GM19035 (cell line): ENCODE data around the gene SPO11.

Experiments
- ATAC-seq: cut with Tn5 transposase; IDR thresholded peaks from one replicate; pipeline ENCODE4 v1.9.1; 2021; ENCODE audit not compliant: unreplicated experiment

The SPO11 gene

DNA sequence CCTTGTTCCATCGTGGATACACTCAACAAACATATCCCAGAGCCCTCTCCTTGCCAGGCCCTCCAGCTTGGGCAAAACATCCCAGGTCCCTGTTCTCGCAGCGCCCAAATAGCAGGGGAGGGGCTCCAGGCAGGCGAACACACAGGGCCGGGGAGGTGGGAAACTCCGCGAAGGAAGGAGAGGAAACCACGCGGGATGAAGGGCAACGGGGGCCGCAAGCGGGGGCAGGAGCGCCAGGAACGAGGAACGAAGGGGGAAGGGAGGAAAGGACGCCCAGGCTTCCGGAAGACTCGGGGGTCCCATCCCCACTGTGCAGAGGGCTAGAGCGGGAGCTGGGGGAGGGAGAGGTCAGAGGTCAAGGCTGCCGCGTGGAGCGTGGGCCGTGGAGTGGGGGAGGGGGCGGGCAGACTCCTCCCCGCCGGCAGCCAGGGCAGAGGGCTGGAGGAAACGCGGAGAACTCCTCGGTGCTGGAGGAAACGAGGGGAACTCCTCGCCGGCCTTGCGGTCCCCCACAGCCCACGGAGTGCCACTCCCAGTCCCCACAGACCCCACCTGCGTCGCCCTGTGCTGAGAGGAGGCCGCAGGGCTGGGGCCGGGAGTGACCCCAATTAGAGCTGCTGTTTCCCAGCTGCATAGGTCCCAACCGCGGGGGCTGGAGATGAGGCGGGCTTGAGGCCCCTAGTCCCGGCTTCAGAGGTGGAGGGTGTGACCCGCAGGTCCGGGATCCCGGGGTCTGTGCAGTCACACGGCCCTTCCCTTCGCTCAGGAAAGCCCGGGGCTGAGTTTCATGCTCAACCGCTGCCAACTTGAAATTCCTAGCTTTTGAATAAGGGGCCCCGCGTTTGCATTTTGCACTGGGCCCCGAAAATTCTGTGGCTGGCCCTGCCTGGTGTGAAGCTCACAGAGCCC is 60.3 kb downstream of the SPO11 start:
- peak; percentile 10 for ATAC-seq

GRCh38 chr20:57390604-57391438 is 61.2 kb downstream of the SPO11 start, which contains the start of gene RBM38:
TSS of gene RBM38 (plus strand) at chr20:57391396. CDS start at chr20:57391582, 186 bp downstream.
- peak; percentile 51 for ATAC-seq

GRCh38 chr20:57391439-57392301 is 62.1 kb downstream of the SPO11 start:
- peak; percentile 4 for ATAC-seq

DNA sequence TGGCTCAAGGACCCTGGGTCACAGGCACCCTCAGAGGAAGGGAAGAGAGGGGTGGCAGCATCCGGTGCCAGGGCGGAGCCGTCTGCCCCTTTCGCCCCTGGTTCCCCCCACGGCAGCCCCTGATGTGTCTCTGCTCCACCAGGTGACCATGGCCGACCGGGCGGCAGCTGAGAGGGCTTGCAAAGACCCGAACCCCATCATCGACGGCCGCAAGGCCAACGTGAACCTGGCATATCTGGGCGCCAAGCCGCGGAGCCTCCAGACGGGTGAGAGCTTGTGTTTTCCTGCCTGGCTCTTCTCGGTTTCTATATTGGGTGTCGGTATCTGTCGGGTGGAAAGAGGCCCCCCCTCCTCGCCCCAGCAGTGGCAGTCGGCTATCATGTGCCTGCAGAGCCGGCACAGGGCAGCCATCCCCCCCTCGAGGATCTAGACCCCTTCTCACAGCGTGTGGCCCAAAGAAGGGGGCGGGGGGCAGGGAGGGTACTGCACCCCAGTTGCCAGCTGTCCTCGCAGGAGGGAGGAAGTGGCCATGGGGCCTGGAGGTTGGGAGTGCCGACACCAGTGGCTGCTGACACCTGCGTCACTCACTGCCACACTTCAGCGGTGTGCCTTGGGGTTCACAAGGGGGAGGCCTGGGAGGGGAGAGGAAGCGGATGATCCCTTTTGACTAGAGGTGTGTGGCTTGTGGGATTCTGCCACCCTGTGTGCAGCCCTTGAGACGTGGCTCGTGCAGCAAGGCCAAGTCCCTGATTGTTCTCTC is 63.1 kb downstream of the SPO11 start:
- no peak for ATAC-seq
